SKM-1 (cell line): ENCODE measurements around the gene SPAG17.
A peak's percentile ranks its signal among the peaks of the same experiment; 100 is the strongest.

Experiments used
- DNase-seq: peaks from one replicate; lab custom pipeline; 2025; ENCODE audit not compliant: unreplicated experiment; lab: John Stamatoyannopoulos, UW

The SPAG17 gene

GRCh38 chr1:118081387-118081786 is 103.6 kb downstream of the SPAG17 start:
- DNase-seq = no peak

GRCh38 chr1:118077331-118078045 is 107.5 kb downstream of the SPAG17 start:
- DNase-seq = no peak

DNA sequence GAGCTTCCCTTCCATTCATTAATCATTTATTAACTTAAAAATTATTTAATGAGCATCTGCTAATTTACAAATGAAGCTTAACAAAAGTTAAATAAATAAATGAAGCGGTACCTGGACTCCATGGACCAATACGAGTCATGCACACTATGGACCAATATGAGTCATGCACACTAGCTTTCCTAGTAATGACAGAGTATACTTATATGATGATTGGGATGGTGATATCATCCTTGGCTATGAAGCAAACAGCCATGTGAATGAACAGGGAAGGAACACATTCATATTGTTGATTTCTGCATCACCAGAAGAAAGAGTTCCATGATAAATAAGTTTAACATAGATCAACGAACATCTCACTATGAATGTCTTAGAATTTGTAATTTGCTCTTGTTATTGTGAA is 109.9 kb downstream of the SPAG17 start:
- DNase-seq = no peak

DNA sequence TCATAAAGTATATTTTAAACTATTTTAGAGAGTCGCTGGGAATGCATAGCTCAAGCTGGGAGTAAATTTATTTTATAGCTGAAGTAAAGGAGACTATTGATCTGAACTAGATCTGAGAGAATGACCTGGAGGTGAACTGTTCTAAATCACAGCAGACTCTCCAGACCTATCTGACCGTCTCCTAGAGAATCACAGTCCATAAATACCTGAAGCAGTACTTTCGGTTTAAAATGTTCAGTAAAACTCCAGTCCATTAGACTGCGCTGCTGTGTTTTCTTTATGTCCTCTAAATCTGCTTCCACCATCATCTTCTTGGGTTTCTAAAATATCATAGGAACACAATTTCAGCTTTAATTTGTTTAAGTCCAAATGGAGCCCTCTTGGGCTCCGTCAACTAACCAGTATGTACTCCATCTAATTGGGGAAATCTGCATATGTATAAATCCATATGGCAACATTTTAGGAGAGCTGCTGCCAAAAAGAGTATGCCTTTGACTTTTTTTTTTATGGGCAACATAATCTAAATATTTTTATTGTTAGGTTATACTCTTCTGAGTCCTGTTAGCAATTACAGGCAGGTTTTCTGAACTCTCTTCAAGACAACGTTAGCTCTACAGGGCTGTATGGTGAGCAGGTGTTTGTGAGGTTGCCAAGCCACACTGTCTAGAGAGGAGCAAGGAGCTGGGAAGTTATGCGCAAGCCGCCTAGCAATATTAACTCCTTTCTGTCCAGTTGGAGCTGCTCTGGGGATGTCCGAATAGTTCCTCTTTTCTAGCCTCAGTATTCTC is 111.2 kb downstream of the SPAG17 start:
- DNase-seq = no peak

GRCh38 chr1:118049981-118050380 is 135.0 kb downstream of the SPAG17 start:
- no peak for DNase-seq

GRCh38 chr1:118047650-118048224 is 137.3 kb downstream of the SPAG17 start:
- no peak for DNase-seq

GRCh38 chr1:118047006-118047649 is 137.9 kb downstream of the SPAG17 start:
- DNase-seq = no peak

DNA sequence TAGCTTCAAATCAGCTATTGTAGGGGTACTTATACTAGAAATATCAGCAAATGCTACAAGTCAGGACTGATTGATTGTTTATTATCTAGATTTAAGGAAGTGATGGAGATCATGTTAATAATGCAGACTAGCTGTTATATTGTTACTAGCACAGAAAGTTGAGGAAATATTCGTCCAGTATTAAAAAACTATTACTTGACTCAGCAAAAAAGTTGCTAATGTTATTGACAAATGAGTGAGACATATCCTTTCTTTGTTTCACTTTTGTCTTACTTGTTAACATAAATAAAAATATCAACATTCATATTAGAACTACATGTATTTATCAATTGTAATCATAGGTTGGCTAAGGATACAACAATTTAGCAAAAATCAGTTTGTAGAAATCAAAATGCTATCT is 141.4 kb downstream of the SPAG17 start:
- DNase-seq = no peak

- DNase-seq = no peak
Measured at GRCh38 chr1:118042501-118042900, 142.5 kb downstream of the SPAG17 start.

DNA sequence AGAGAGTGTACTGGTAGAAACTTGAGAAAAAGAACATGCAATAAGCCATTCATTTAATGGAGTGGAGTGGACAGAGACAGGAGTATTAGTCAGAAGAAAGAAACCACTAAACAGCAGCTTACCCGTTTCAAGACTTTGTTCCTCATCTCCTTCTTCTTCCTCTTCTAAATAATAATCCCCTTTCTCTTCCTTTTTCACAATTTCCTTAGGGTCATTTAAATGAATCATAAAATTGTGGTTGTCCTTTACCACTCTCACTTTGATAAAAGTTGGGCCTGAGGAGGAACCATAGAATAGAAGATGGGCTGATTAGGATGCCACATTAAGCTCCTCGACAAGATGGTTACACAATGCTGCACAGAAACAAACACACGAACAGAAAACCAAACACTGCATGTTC is 145.9 kb downstream of the SPAG17 start:
- peak; percentile 61 for DNase-seq

- DNase-seq = no peak
Measured at GRCh38 chr1:118032883-118033282, 152.1 kb downstream of the SPAG17 start.

DNA sequence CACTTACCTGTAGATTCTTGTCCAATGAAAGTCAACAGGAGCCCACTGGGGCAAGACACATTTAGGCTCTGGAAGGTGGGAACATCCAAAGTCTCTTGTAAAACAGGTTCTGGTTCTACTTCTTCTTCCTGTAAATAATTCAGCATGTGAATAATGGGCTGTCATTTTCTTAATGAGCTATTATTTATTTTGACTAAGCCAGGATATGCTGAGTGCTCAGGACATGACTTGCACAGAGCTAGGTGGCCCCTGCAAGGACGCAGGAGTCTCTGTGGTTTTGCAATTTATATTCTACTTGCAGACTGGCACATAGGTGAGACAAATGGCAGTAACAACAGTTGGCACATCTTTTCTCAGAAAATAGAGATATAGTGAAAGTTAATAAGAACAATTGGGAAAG is 156.8 kb downstream of the SPAG17 start:
- no peak for DNase-seq

DNA sequence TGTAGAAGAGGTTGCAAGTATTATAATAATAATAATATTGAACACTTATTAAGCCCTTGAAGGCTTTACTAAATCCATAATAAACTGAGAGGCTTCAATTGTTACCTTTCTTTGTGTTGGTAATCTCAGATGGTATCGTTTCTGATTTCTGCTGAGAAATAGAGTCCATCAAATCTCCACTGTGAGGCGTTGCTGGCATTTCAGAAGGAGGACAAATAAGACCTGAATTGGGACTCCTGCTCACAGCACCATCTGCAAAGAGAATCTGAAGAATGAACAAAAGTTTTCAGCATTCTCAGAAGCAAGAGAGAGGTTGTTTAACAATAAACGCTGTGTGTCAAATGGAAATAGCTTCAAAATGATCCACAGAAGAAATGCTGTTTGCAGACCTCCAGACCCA is 161.8 kb downstream of the SPAG17 start:
- DNase-seq = no peak

DNA sequence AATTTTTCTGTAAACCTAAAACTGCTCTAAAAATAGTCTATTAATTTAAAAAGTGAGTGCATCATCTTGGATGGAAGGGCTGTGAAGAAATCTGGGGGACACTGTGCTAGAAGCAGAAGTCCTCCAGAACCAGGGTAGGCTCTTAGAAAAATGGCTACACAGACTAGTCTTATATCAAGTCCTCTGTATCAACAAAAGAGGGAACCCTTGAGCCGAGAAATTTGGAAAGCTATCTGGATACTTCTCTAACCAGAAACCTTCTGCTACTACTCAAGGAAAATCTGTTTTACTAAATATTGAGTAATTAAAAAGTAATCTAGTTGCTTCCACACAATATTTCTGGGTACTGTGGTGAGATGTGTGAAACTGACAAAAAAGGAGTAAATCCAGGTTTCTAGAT is 163.4 kb downstream of the SPAG17 start:
- DNase-seq = no peak

GRCh38 chr1:118018060-118018459 is 167.0 kb downstream of the SPAG17 start:
- DNase-seq = no peak

- DNase-seq = no peak
Measured at GRCh38 chr1:118013938-118014337, 171.1 kb downstream of the SPAG17 start.

- no peak for DNase-seq
Measured at GRCh38 chr1:118013336-118013735, 171.7 kb downstream of the SPAG17 start.

GRCh38 chr1:118012515-118013124 is 172.4 kb downstream of the SPAG17 start:
- DNase-seq = no peak

- DNase-seq = no peak
Measured at GRCh38 chr1:118008011-118008410, 177.0 kb downstream of the SPAG17 start.

- DNase-seq = no peak
Measured at GRCh38 chr1:118007391-118007790, 177.6 kb downstream of the SPAG17 start.

DNA sequence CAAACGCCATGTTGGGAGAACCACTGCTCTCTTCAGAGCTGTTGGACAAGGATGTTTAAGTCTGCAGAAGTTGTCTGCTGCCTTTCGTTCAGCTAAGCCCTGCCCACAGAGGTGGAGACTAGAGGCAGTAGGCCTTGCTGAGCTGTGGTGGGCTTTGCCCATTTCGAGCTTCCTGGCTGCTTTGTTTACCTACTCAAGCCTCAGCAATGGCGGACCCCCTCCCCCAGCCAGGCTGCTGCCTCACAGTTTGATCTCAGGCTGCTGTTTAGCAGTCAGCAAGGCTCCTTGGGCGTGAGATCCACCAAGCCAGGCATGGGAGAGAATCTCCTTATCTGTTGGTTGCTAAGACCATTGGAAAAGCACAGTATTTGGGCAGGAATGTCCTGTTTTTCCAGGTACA is 180.7 kb downstream of the SPAG17 start:
- DNase-seq = no peak
